ENCODE results near the gene ARHGEF19. TPM values are rescaled to one million over a fixed set of nuclear protein-coding genes. Genes with fewer than 3 reads are reported as not detected.
A peak's percentile ranks its signal among the peaks of the same experiment; 100 is the strongest.

The ARHGEF19 gene
- total and polyA plus RNA-seq, 2 donors from 2014 or later = 3.5 to 8.2 TPM

DNA sequence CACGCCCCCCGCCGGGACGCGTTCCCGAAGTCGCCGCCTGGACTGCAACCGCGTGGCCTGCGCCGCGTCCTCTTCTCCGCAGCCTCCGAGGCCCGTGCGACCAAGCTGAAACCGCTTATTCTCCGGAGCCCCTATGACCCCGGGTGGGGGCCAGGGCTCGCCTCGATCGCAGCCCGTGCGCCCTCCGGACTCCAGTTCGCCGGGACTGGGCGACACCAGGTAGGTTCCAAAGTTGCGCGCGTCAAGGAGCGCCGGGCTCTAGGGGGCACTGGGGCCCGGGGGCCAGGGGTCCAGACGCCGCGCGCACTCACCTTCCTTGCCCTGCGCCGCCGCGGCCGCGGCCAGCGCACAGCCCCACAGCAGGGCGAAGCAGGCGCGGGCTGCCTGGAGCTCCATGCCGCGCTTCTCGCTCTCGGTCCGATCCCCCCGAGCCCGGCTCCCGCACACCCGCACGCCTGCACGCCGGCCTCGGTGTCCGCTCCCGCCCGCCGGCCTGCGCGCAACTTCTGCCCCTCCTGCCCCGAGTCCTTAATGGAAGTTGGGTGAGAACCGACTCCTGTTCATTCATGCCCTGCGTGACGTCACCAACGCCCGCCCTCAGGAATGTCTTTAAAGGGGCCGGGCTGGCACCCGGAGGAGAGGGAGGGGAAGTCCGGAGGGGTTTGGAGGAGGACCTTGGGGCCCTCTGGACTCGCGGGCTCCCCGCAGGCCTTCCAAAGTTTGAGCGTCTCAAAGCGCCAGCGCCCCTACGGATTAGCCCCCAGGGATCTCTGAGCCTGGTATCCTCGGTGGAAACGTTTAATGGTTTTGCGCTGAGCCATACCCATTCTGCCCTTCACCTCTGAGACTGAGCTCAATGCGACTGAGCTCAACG is 56.7 kb downstream of the ARHGEF19 start, which contains the start of gene EPHA2:
EPHA2 (minus strand) TSS at position 533 of the 874 bp plus-strand sequence; CDS start at position 396, 137 bp downstream.
- Histone ChIP-seq H3K9me3 (ENCODE audit: control insufficient read depth in 2 of 3, insufficient read depth in 1 of 3, low read length in 3 of 3) (no peaks in the 10 kb centered on the region), H3K27ac (ENCODE audit: low read depth in 2 of 2, low read length in 2 of 2) (peak within 1 kb of the TSS; percentile 88 to 90), H3K36me3 (ENCODE audit: control insufficient read depth in 2 of 3, insufficient read depth in 3 of 3, low read length in 3 of 3) (no peaks in the 10 kb centered on the region), H3K9ac (ENCODE audit: low read length in 3 of 3) (peak within 1 kb of the TSS; percentile 22 to 92 (median 25)), H3K27me3 (ENCODE audit: control insufficient read depth, insufficient read depth, low read length) (no peaks in the 10 kb centered on the region), H3K4me3 (ENCODE audit: low read length in 3 of 3) (peak within 1 kb of the TSS; percentile 52 to 76 (median 72)), H3K4me1 (ENCODE audit: control insufficient read depth in 2 of 3, insufficient read depth in 2 of 3, low read depth in 1 of 3, low read length in 3 of 3) (peaks cover 0 to 33% (median 18%) of the 10 kb centered on the region in 3 donors)
- peak; percentile 97 to 98 (median 97) for DNase-seq
- no peak for TF ChIP-seq CTCF (IDR thresholded peaks at IDR 0.05; ENCODE audit: borderline replicate concordance, extremely low read depth, insufficient read depth)
- intact Hi-C loops (cut with DNase I) = no loop called here
- no peak for FAIRE-seq

GRCh38 chr1:16153999-16154673 is 58.3 kb downstream of the ARHGEF19 start:
- H3K36me3 ChIP-seq (ENCODE audit: control insufficient read depth in 2 of 3, insufficient read depth in 3 of 3, low read length in 3 of 3) = peaks cover 0 to 12% (median 0%) of the 10 kb centered on the region in 3 donors
- no peak for FAIRE-seq
- H3K27ac ChIP-seq (ENCODE audit: low read depth in 2 of 2, low read length in 2 of 2) = peak overlapping the region; percentile 84 to 90
- intact Hi-C loops (cut with DNase I) = no loop called here
- H3K4me3 ChIP-seq (ENCODE audit: low read length in 3 of 3) = peak overlapping the region; percentile 52 to 76 (median 72)
- no peaks in the 10 kb centered on the region for H3K9me3 ChIP-seq (ENCODE audit: control insufficient read depth in 2 of 3, insufficient read depth in 1 of 3, low read length in 3 of 3)
- no peak for TF ChIP-seq CTCF (IDR thresholded peaks at IDR 0.05; ENCODE audit: borderline replicate concordance, extremely low read depth, insufficient read depth)
- peak in 3 of 5 donors; percentile 59 to 82 (median 80) for DNase-seq
- H3K9ac ChIP-seq (ENCODE audit: low read length in 3 of 3) = peak overlapping the region; percentile 25 to 92 (median 65)
- H3K27me3 ChIP-seq (ENCODE audit: control insufficient read depth, insufficient read depth, low read length) = no peaks in the 10 kb centered on the region
- peaks cover 0 to 37% (median 24%) of the 10 kb centered on the region in 3 donors for H3K4me1 ChIP-seq (ENCODE audit: control insufficient read depth in 2 of 3, insufficient read depth in 2 of 3, low read depth in 1 of 3, low read length in 3 of 3)

DNA sequence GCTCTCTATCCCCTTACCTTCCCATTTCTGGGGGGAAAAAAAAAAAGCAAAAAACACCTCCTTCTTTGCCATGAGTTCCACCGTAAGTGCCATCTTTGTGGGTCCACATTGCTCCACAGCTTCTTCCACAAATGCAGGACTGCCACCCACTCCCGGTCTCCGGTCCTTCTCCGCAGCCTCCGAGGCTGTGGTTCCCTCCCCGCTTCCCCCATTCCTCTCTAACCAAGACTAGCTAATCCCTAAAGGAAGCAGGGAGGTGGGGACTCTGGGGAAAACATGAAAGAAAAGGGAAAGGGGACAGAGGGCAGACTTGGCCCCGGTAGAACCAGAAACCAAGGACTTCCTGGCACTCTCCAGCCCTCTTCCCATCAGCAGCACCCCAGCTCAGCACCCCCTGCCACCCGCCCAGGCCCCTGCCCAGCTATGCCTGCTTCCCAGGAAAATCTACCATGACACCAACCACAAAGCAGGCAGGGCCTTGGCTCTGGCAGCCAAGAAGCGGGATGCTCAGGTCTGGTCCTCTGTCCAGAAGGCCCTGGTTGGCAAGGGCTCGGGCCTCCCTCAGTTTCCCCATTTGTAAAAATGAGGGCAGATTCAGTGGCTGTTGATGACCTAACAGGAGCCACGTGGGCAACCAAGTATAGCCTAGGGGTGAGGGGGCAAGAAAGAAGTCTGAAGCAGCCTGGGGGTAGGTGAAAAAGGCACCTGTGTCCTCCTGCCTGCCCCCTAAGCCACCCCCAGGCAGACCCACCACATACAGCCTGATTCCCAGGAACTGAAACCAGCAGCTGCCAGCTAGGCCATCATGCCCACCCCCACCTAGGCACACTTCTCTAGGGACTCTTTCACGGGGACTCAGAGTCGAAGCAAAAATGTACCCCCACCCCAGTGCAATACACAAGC is 59.1 kb downstream of the ARHGEF19 start:
- Histone ChIP-seq H3K27me3 (ENCODE audit: control insufficient read depth, insufficient read depth, low read length) (no peaks in the 10 kb centered on the region), H3K4me3 (ENCODE audit: low read length in 3 of 3) (peak overlapping the region in 2 of 3 donors; percentile 72 to 76), H3K4me1 (ENCODE audit: control insufficient read depth in 2 of 3, insufficient read depth in 2 of 3, low read depth in 1 of 3, low read length in 3 of 3) (peaks cover 0 to 37% (median 24%) of the 10 kb centered on the region in 3 donors), H3K9me3 (ENCODE audit: control insufficient read depth in 2 of 3, insufficient read depth in 1 of 3, low read length in 3 of 3) (no peaks in the 10 kb centered on the region), H3K27ac (ENCODE audit: low read depth in 2 of 2, low read length in 2 of 2) (peak overlapping the region; percentile 84 to 90), H3K9ac (ENCODE audit: low read length in 3 of 3) (peak overlapping the region in 2 of 3 donors; percentile 67 to 92), H3K36me3 (ENCODE audit: control insufficient read depth in 2 of 3, insufficient read depth in 3 of 3, low read length in 3 of 3) (peaks cover 0 to 19% (median 7%) of the 10 kb centered on the region in 3 donors)
- FAIRE-seq (no peak), DNase-seq (peak in 2 of 5 donors; percentile 51 to 58)
- intact Hi-C loops (cut with DNase I) = no loop called here
- TF ChIP-seq CTCF (IDR thresholded peaks at IDR 0.05; ENCODE audit: borderline replicate concordance, extremely low read depth, insufficient read depth) = no peak

Measured in kidney (tissue), 14 donors.